Measurements from ENCODE around the gene RNF25. TPM values are rescaled to one million over a fixed set of nuclear protein-coding genes. Genes with fewer than 3 reads are reported as not detected.

RNF25 gene
- total and polyA plus RNA-seq, 2 of the 8 experiments (the other 6 are each of a cell fraction or from before 2014, with no cell fraction given): 19.6 to 29.6 TPM

DNA sequence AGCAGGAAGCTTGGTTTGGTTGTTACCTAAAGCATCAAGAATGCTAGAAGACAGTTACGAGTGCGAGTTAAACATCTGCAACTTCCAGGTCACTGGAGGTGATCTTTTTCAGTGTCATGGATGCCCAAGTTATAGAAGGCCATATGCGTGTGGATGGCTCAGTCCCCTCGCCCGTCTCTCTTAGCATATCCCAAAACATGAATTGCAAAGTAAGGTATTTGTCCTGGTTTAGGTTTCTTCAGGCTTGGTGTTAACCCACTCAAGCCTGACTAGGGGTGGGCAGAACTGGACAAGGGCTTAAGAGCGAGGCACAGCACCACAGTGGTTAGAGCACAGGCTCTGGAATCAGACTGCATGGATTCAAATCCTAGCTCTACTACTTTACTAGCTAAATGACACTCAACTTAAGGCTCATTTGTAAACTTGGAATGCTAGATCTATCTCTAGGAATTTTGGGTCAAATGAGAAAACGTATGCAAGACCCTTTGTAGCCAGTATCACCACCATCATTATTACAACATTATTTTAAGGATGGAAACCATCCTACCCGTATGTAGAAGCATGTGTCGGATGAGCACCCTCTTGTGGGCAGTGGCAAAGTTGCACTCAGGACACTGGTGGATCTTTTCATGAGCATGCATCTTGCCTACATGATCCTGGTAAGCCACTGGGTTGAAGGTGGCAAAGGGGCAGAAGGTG is 23.6 kb downstream of the RNF25 start (continued):
- no peak for TF ChIP-seq SIN3A (conservative IDR thresholded peaks at IDR 0.05 in 1 of 2, IDR thresholded peaks at IDR 0.05 in 1 of 2; ENCODE audit: low read depth in 1 of 2, low read length in 2 of 2)
- no peak for TF ChIP-seq SP1 (IDR thresholded peaks at IDR 0.05; ENCODE audit: low read depth, low read length)
- no peak for TF ChIP-seq PHF8 (conservative IDR thresholded peaks at IDR 0.05; ENCODE audit: low read depth, low read length)
- no peak for TF ChIP-seq SP4 (IDR thresholded peaks at IDR 0.05; ENCODE audit: low read length)
- no peak for TF ChIP-seq MAFK (IDR thresholded peaks at IDR 0.05; ENCODE audit: low read depth, low read length)
- no peak for TF ChIP-seq RXRA (IDR thresholded peaks at IDR 0.05; ENCODE audit: insufficient read depth, low read depth, low read length)
- 0 out of 2 replicates have a peak, but pooled peaks have one; percentile 10 for TF ChIP-seq MAX (IDR thresholded peaks at IDR 0.05)
- no peak for TF ChIP-seq TEAD4 (IDR thresholded peaks at IDR 0.05; ENCODE audit: low read depth, low read length)
- TF ChIP-seq ATF2 (IDR thresholded peaks at IDR 0.05; ENCODE audit: low read length): no peak
- TF ChIP-seq JUND (IDR thresholded peaks at IDR 0.05; ENCODE audit: low read length): no peak
- no peak for TF ChIP-seq CHD2 (IDR thresholded peaks at IDR 0.05; ENCODE audit: low read length)
- TF ChIP-seq ATF3 (IDR thresholded peaks at IDR 0.05; ENCODE audit: insufficient read depth, low read depth, low read length): no peak
- TF ChIP-seq BACH1 (IDR thresholded peaks at IDR 0.05; ENCODE audit: low read length): no peak
- TF ChIP-seq ZNF274 (IDR thresholded peaks at IDR 0.05; ENCODE audit: borderline replicate concordance, extremely low read depth, low read length): no peak

All from H1 (cell line).